Activated CD8-positive, alpha-beta memory T cell treated with anti-CD3 and anti-CD28 coated beads, Interleukin-2, amount 50 U/mL, for 1 hour (primary cell): ENCODE measurements around the gene LAMB1.
A peak's percentile ranks its signal among the peaks of the same experiment; 100 is the strongest.
"Not testable (repeated sequence)": the region's sequence is repeated elsewhere in the genome, so short reads cannot be mapped to it uniquely, and the experiment has no call there.

Experiments
- DNase-seq: peaks from one replicate; pipeline ENCODE4 v3.0.0-alpha.2; 2020; ENCODE audit errors: extremely low read depth

Gene LAMB1

GRCh38 chr7:107917763-107918651 is 85.0 kb downstream of the LAMB1 start:
- DNase-seq = no peak

- no peak for DNase-seq
These were observed 87.4 kb downstream of the LAMB1 start for GRCh38 chr7:107915541-107915940.

- no peak for DNase-seq
These were observed 88.1 kb downstream of the LAMB1 start for GRCh38 chr7:107914831-107915230.

GRCh38 chr7:107913851-107914250 is 89.1 kb downstream of the LAMB1 start:
- DNase-seq = no peak

DNA sequence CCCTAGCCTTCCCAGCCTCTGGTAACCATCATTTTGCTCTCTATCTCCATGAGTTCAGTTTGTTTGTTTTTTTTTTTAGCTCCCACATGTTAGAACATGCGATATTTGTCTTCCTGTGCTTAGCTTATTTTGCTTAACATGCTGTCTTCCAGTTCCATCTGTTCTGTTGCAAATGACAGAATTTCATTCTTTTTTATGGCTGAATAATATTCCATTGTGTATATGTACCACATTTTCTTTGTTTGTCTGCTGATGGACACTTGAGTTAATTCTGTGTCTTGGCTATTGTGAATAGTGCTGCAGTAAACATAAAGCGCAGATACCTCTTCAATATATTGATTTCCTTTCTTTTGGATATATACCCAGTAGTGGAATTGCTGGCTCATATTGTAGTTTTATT is 91.0 kb downstream of the LAMB1 start:
- DNase-seq = no peak

DNA sequence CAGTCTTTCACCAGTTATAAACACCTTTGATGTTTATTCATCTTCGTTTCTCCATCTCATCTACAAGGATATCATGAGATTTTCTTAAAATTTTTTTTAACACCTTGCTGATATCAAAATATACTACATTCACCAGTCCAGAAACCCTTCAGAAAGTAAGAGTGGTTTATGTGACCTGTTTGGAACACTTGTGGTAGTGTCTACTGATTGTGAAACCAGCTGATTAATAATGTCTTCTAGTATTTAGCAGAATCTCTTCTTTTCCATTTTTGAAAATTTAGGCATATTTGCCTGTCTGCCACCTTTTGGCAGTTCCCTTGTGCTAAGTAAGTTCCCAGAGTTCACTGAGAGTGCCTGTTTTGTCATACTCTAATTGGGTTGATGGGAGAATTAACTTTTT is 93.5 kb downstream of the LAMB1 start:
- no peak for DNase-seq

DNA sequence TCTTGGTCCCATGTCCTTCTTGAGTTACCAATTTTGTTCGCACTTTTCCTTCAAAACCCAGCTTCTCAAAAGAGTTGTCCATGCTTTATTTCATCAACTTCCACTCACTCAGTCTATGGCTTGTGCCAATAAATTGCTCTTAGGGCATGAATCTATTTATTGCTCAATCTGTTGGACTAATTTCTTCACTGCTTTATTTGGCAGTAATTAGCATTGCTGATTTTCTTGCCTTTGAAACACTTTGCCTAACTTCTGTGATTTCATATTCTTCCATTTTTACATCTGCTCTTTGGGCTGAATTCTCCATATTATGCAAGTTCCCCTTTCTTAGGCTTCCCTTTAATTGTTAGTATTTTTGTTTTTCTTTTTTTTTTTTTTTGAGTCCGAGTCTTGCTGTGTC is 95.2 kb downstream of the LAMB1 start:
- DNase-seq = no peak

DNA sequence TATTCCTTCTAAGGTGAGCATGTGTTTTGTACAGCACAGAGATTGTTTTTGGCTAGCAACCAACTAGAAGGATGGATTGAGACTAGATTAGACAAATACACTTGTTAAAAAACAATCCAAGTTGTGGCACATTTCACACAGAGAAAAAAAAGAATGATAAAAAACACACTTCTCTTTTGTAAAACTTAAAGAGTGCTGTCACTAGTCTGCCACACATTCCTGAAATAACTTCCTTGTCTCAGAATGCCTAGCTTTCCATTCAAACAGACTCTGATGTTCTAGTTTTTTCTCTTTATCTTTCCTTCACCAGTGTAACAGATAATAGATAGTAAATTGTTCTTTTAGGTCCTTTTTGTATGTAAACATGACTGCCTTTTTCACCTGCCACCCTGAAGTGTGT is 100.6 kb downstream of the LAMB1 start:
- DNase-seq = no peak

DNA sequence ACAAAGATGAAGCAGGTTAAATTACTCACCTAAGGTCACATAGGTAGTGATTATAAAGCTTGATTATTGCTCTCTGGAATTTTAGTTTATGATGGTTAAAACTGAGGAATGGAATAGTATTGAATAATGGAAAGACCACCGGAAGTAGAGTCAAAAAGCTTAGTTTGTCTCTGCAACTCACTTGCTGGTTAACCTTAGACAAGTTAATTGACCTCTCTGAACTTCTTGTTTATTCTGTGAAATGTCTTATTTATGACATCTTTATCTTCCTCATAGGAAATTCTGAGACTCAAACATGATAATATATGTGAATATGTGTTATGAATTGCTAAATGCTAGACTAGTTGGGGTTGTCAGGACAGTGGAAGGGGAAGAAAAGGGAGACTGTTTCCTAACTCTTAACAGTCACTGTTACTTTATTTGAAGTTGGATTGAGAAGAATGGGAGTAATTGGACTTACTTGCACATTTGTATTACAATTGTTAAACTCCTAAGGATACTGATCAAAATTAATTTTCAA is 102.4 kb downstream of the LAMB1 start:
- no peak for DNase-seq

GRCh38 chr7:107898997-107899594 is 103.9 kb downstream of the LAMB1 start:
- no peak for DNase-seq

DNA sequence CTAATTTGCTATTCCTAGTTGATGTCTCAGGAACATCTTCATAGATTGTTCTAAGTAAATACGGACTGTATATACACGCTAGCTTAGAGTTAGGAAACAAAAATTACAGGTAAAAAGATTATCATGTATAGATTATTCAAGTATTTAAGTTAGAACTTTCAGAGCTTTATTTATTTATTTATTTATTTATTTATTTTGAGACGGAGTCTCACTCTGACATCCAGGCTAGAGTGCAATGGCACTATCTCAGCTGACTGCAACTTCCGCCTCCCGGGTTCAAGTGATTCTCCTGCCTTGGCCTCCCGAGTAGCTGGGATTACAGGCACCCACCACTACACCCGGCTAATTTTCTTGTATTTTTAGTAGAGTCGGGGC is 110.6 kb downstream of the LAMB1 start:
- DNase-seq = not testable (repeated sequence)

DNA sequence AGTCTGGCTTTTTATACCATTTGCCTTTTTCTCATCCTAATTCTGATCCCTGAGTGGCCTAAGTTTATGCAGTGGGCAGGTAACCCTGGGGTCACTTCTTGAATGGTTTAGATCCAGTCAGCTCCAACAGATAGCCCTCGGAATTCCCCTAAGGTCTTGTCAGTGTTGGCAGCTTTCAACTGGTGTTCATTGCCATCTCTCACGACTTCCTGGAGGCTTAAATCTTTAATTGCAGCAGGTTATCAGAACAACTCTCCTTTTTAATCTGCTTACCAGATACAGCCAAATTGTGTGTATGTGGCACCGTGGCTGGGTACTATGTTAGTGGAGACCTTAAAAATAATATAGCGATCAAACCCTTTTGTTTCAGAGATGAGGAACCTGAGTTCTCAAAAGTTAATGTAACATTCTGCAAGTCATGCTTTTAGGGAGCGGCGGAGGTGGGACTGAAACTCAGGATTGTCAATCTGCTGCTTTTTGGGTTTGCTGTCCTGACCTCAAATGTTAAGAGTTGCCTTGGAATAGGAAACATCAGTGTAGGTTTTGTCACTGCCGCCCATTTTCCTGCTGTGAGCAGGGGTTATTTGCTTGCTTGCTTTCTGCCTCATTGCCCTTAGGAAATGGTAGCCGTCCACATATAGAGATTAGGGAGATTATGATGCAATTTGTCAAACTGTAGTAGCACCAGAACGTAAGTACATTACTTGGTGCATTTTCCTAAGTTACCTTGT is 111.2 kb downstream of the LAMB1 start:
- DNase-seq = no peak

DNA sequence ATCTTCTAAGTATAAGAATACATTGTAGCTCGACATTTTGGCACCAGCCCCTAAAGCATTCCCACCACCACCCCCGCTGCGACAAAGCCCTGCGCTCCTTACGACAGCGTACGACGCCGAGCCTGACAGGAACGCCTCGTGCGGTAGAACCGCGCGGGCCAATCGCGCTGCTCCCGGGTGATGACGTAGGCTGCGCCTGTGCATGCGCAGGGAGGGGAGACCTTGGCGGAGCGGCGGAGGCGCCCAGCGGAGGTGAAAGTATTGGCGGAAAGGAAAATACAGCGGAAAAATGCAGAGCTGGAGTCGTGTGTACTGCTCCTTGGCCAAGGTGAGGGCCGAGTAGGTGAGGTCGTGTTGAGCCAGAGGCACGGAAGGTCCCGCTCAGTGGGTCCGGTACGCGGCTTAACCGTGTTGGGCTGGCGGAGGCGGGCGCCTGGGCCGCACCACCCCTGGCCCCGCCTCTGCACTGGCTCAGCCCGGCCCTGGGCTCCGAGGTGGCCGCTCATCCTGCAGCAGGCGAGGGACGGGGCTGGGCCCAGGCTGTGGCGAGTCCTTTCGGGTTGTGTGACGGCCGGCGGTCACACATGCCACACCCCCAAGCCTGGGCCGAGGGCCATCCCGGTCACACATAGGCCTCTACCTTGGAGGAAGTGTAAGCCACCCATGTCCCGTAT is 111.9 kb downstream of the LAMB1 start, which contains the start of gene DLD:
TSS of gene DLD (plus strand) at position 222 of the 674 bp plus-strand sequence. CDS start at position 290, 68 bp downstream.
- DNase-seq = peak; percentile 76

DNA sequence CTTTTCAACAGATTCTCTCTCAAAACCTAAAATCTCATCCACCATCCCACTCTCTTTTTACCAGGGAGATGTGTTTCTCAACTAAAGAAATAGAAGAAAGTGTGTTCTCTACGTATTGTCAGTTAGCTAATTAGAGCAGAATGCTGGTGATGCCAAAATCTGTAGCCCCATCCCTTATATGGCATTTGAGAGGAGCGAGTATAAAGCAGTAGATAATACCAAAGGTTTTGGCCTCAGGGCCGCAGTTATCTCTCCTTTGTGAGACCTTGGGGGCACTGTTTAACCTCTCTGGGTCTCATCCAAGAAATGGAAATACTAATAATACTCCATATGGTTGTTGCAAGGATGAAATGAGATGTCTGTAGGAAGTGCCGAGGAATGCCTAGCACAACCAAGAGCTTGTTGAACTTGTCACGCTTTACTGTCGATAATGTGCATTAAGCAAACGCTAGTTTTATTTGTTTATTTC is 112.4 kb downstream of the LAMB1 start:
- DNase-seq = no peak

DNA sequence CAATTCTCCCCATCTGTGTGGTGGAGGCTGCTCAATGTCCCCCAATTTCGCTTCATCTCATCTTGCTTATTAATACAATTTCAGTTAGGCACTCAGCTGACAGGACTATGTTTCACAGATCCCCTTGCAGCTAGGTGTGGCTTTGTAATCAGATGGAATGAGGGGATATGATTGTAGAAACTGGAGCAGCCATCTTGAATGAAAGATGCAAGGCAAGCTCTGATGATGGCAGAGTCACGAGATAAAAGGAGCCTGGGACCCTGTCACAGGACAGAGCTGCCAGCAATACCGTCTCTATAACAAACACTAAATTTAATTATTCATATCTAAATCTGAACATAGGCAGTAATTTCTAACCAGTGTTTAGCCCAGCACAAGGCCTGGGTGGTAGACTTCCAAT is 113.0 kb downstream of the LAMB1 start:
- DNase-seq = no peak

- not testable (repeated sequence) for DNase-seq
These were observed 115.1 kb downstream of the LAMB1 start for GRCh38 chr7:107887827-107888226.

- DNase-seq = no peak
These were observed 118.7 kb downstream of the LAMB1 start for GRCh38 chr7:107884066-107884818.

GRCh38 chr7:107882766-107883165 is 120.2 kb downstream of the LAMB1 start:
- DNase-seq = no peak

- no peak for DNase-seq
These were observed 123.4 kb downstream of the LAMB1 start for GRCh38 chr7:107879400-107880035.

GRCh38 chr7:107878636-107879035 is 124.3 kb downstream of the LAMB1 start:
- DNase-seq = no peak
